GM18868 (cell line): ENCODE results near the gene MACROD2.
A peak's percentile ranks its signal among the peaks of the same experiment; 100 is the strongest.

Experiments
- ATAC-seq: cut with Tn5 transposase; IDR thresholded peaks from one replicate; pipeline ENCODE4 v1.9.1; 2021; ENCODE audit warnings: mild to moderate bottlenecking, moderate library complexity; ENCODE audit not compliant: unreplicated experiment

Gene MACROD2

GRCh38 chr20:15222502-15223330 lies 1227.4 kb downstream of the MACROD2 start:
- ATAC-seq: no peak

GRCh38 chr20:15224199-15224598 lies 1228.9 kb downstream of the MACROD2 start:
- ATAC-seq: no peak

- ATAC-seq: no peak
Observed at GRCh38 chr20:15227102-15227501, 1231.8 kb downstream of the MACROD2 start.

- ATAC-seq: no peak
Observed at GRCh38 chr20:15232243-15232642, 1236.9 kb downstream of the MACROD2 start.

- no peak for ATAC-seq
Observed at GRCh38 chr20:15235471-15236198, 1240.3 kb downstream of the MACROD2 start.

- peak; percentile 93 for ATAC-seq
Observed at GRCh38 chr20:15236812-15237211, 1241.5 kb downstream of the MACROD2 start.

- no peak for ATAC-seq
Observed at GRCh38 chr20:15239542-15240206, 1244.4 kb downstream of the MACROD2 start.

GRCh38 chr20:15240801-15241200 lies 1245.5 kb downstream of the MACROD2 start:
- ATAC-seq: no peak

GRCh38 chr20:15241681-15242080 lies 1246.4 kb downstream of the MACROD2 start:
- no peak for ATAC-seq

GRCh38 chr20:15242773-15243172 lies 1247.5 kb downstream of the MACROD2 start:
- ATAC-seq: no peak

- no peak for ATAC-seq
Observed at GRCh38 chr20:15245896-15246295, 1250.6 kb downstream of the MACROD2 start.

- ATAC-seq: peak; percentile 76
Observed at GRCh38 chr20:15248618-15249395, 1253.5 kb downstream of the MACROD2 start.

- no peak for ATAC-seq
Observed at GRCh38 chr20:15251171-15251570, 1255.9 kb downstream of the MACROD2 start.

- ATAC-seq: no peak
Observed at GRCh38 chr20:15252304-15252703, 1257.0 kb downstream of the MACROD2 start.

- no peak for ATAC-seq
Observed at GRCh38 chr20:15253431-15253830, 1258.1 kb downstream of the MACROD2 start.

- no peak for ATAC-seq
Observed at GRCh38 chr20:15256676-15257568, 1261.6 kb downstream of the MACROD2 start.

GRCh38 chr20:15257569-15257870 lies 1262.2 kb downstream of the MACROD2 start:
- no peak for ATAC-seq

GRCh38 chr20:15265581-15266309 lies 1270.4 kb downstream of the MACROD2 start:
- ATAC-seq: no peak

- ATAC-seq: no peak
Observed at GRCh38 chr20:15267935-15268334, 1272.6 kb downstream of the MACROD2 start.
